ENCODE data around the gene RWDD4.

The RWDD4 gene

GRCh38 chr4:183599690-183600089, 59.3 kb downstream of the RWDD4 start:
- Histone ChIP-seq H3K27me3 (ENCODE audit: insufficient read depth, poor library complexity, severe bottlenecking) (no peaks in the 10 kb centered on the region), H3K27ac (replicated peaks) (no peak overlapping the region), H3K4me3 (replicated peaks; ENCODE audit: insufficient read depth, low read length) (no peak overlapping the region)
- TF ChIP-seq POLR2AphosphoS5 (IDR thresholded peaks at IDR 0.05; ENCODE audit: low read depth) = no peak
- TF ChIP-seq SPI1 (IDR thresholded peaks at IDR 0.05; ENCODE audit: borderline replicate concordance, low read depth) = no peak
- TF ChIP-seq REST (IDR thresholded peaks at IDR 0.05; ENCODE audit: insufficient replicate concordance, low read depth) = no peak
- TF ChIP-seq, protein P1, sequence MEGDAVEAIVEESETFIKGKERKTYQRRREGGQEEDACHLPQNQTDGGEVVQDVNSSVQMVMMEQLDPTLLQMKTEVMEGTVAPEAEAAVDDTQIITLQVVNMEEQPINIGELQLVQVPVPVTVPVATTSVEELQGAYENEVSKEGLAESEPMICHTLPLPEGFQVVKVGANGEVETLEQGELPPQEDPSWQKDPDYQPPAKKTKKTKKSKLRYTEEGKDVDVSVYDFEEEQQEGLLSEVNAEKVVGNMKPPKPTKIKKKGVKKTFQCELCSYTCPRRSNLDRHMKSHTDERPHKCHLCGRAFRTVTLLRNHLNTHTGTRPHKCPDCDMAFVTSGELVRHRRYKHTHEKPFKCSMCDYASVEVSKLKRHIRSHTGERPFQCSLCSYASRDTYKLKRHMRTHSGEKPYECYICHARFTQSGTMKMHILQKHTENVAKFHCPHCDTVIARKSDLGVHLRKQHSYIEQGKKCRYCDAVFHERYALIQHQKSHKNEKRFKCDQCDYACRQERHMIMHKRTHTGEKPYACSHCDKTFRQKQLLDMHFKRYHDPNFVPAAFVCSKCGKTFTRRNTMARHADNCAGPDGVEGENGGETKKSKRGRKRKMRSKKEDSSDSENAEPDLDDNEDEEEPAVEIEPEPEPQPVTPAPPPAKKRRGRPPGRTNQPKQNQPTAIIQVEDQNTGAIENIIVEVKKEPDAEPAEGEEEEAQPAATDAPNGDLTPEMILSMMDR (IDR thresholded peaks at IDR 0.05; ENCODE audit: insufficient read depth, low read length) = no peak
- no peak for TF ChIP-seq GABPA (IDR thresholded peaks at IDR 0.05; ENCODE audit: low read depth)
- DNase-seq (ENCODE audit: low read depth in 1 of 2, low spot score in 1 of 2) = no peak

- Histone ChIP-seq H3K27ac (replicated peaks) (no peak overlapping the region; the same call in 1 of the 2 replicates), H3K4me3 (replicated peaks; ENCODE audit: insufficient read depth, low read length) (no peak overlapping the region), H3K27me3 (ENCODE audit: insufficient read depth, poor library complexity, severe bottlenecking) (no peaks in the 10 kb centered on the region)
- TF ChIP-seq REST (IDR thresholded peaks at IDR 0.05; ENCODE audit: insufficient replicate concordance, low read depth) = no peak
- no peak for TF ChIP-seq POLR2AphosphoS5 (IDR thresholded peaks at IDR 0.05; ENCODE audit: low read depth)
- TF ChIP-seq SPI1 (IDR thresholded peaks at IDR 0.05; ENCODE audit: borderline replicate concordance, low read depth) = no peak
- TF ChIP-seq, protein P1 (IDR thresholded peaks at IDR 0.05; ENCODE audit: insufficient read depth, low read length) = no peak
- no peak for TF ChIP-seq GABPA (IDR thresholded peaks at IDR 0.05; ENCODE audit: low read depth)
- no peak for DNase-seq (ENCODE audit: low read depth in 1 of 2, low spot score in 1 of 2)
These were observed 59.7 kb downstream of the RWDD4 start for GRCh38 chr4:183599284-183599683.

- no peak overlapping the region for H3K4me3 ChIP-seq (replicated peaks; ENCODE audit: insufficient read depth, low read length)
- H3K27me3 ChIP-seq (ENCODE audit: insufficient read depth, poor library complexity, severe bottlenecking) = no peaks in the 10 kb centered on the region
- TF ChIP-seq SPI1 (IDR thresholded peaks at IDR 0.05; ENCODE audit: borderline replicate concordance, low read depth) (no peak), POLR2AphosphoS5 (IDR thresholded peaks at IDR 0.05; ENCODE audit: low read depth) (no peak), REST (IDR thresholded peaks at IDR 0.05; ENCODE audit: insufficient replicate concordance, low read depth) (no peak), GABPA (IDR thresholded peaks at IDR 0.05; ENCODE audit: low read depth) (no peak)
- TF ChIP-seq, protein P1 (IDR thresholded peaks at IDR 0.05; ENCODE audit: insufficient read depth, low read length) = no peak
- no peak for DNase-seq (ENCODE audit: low read depth in 1 of 2, low spot score in 1 of 2)
- H3K27ac ChIP-seq (replicated peaks) = no peak overlapping the region
These were observed 62.8 kb downstream of the RWDD4 start for GRCh38 chr4:183596067-183596757.
